H9 (cell line): ENCODE data around the gene IL20RA. TPM values are rescaled to one million over a fixed set of nuclear protein-coding genes. Genes with fewer than 3 reads are reported as not detected.

Source experiments
- DNase-seq: peaks from one replicate; pipeline ENCODE4 v3.0.0-alpha.2; 2017
- H2AFZ ChIP-seq: one replicate; pipeline ENCODE4 v1.6.1; 2013; ENCODE audit warnings: mild to moderate bottlenecking, low read length, control low read depth, moderate library complexity
- H2AK5ac ChIP-seq: 2 replicates; pipeline ENCODE4 v1.6.1; 2013; ENCODE audit warnings: low read length, control low read depth, mixed read lengths; ENCODE audit not compliant: insufficient read length
- H2BK120ac ChIP-seq: one replicate; pipeline ENCODE4 v1.6.1; 2013; ENCODE audit warnings: low read depth, mild to moderate bottlenecking, low read length, control low read depth, inconsistent platforms; ENCODE audit not compliant: poor library complexity, severe bottlenecking
- H2BK12ac ChIP-seq: 2 replicates; pipeline ENCODE4 v1.6.1; 2013; ENCODE audit warnings: low read length, control low read depth, mixed read lengths, low read depth; ENCODE audit not compliant: insufficient read length
- H2BK15ac ChIP-seq: 2 replicates; pipeline ENCODE4 v1.6.1; 2013; ENCODE audit warnings: low read depth, low read length, control low read depth
- H2BK20ac ChIP-seq: one replicate; pipeline ENCODE4 v1.6.1; 2013; ENCODE audit warnings: low read depth, mild to moderate bottlenecking, low read length, control low read depth, inconsistent platforms; ENCODE audit not compliant: poor library complexity, severe bottlenecking
- H2BK5ac ChIP-seq: 2 replicates; pipeline ENCODE4 v1.6.1; 2013; ENCODE audit warnings: low read length, control low read depth, mixed read lengths; ENCODE audit not compliant: insufficient read length
- H3K14ac ChIP-seq: 2 replicates; pipeline ENCODE4 v1.6.1; 2013; ENCODE audit warnings: low read length, control low read depth; ENCODE audit not compliant: insufficient read depth
- H3K18ac ChIP-seq: 2 replicates; pipeline ENCODE4 v1.6.1; 2013; ENCODE audit warnings: low read depth, mild to moderate bottlenecking, mixed read lengths, low read length, control low read depth; ENCODE audit not compliant: insufficient read length
- H3K23ac ChIP-seq: 2 replicates; pipeline ENCODE4 v1.6.1; 2013; ENCODE audit warnings: low read length, control low read depth, mixed read lengths, low read depth; ENCODE audit not compliant: insufficient read length
- H3K23me2 ChIP-seq: 2 replicates; pipeline ENCODE4 v1.6.1; 2013; ENCODE audit warnings: low read depth, mild to moderate bottlenecking, mixed read lengths, low read length, control low read depth; ENCODE audit not compliant: insufficient read length, poor library complexity, severe bottlenecking
- H3K27ac ChIP-seq: 2 replicates; pipeline ENCODE4 v1.5.1; 2013; ENCODE audit warnings: low read length, control low read depth, mixed read lengths, low read depth; ENCODE audit not compliant: insufficient read length
- H3K27me3 ChIP-seq: 2 replicates; pipeline ENCODE4 v1.6.1; 2013; ENCODE audit warnings: low read length, control low read depth, inconsistent platforms; ENCODE audit not compliant: insufficient read depth
- H3K4ac ChIP-seq: 2 replicates; pipeline ENCODE4 v1.6.1; 2013; ENCODE audit warnings: low read depth, mild to moderate bottlenecking, control low read depth, inconsistent platforms, low read length, moderate library complexity
- H3K4me1 ChIP-seq: 2 replicates; pipeline ENCODE4 v1.6.1; 2013; ENCODE audit warnings: low read length, control low read depth, inconsistent platforms; ENCODE audit not compliant: insufficient read depth
- H3K4me2 ChIP-seq: 2 replicates; pipeline ENCODE4 v1.6.1; 2013; ENCODE audit warnings: low read length, control low read depth, mixed read lengths; ENCODE audit not compliant: insufficient read length, insufficient read depth
- H3K56ac ChIP-seq: 2 replicates; pipeline ENCODE4 v1.6.1; 2013; ENCODE audit warnings: low read depth, mild to moderate bottlenecking, mixed read lengths, low read length, control low read depth; ENCODE audit not compliant: insufficient read length
- H3K79me1 ChIP-seq: 2 replicates; pipeline ENCODE4 v1.6.1; 2013; ENCODE audit warnings: low read depth, mild to moderate bottlenecking, moderate library complexity, low read length, control low read depth, inconsistent platforms; ENCODE audit not compliant: insufficient read depth, poor library complexity, severe bottlenecking
- H3K79me2 ChIP-seq: 2 replicates; pipeline ENCODE4 v1.6.1; 2013; ENCODE audit warnings: low read length, control low read depth, inconsistent platforms; ENCODE audit not compliant: insufficient read depth
- H3K9ac ChIP-seq: 2 replicates; pipeline ENCODE4 v1.6.1; 2013; ENCODE audit warnings: low read length, control low read depth, mixed read lengths; ENCODE audit not compliant: insufficient read length; ENCODE audit errors: extremely low read depth
- H3K9me3 ChIP-seq: one replicate; pipeline ENCODE4 v1.6.1; 2013; ENCODE audit warnings: low read depth, low read length, inconsistent platforms; ENCODE audit not compliant: control insufficient read depth
- H3T11ph ChIP-seq: one replicate; pipeline ENCODE4 v1.6.1; 2013; ENCODE audit warnings: mild to moderate bottlenecking, low read length, control low read depth, inconsistent platforms
- H4K20me1 ChIP-seq: one replicate; pipeline ENCODE4 v1.6.1; 2013; ENCODE audit not compliant: control insufficient read depth, insufficient read length, insufficient read depth
- H4K5ac ChIP-seq: 2 replicates; pipeline ENCODE4 v1.6.1; 2013; ENCODE audit warnings: low read depth, mild to moderate bottlenecking, mixed read lengths, low read length, control low read depth; ENCODE audit not compliant: insufficient read length
- H4K8ac ChIP-seq: replicated peaks from 2 replicates; pipeline ENCODE4 v1.6.1; 2013; ENCODE audit warnings: low read length, control low read depth, mixed read lengths, low read depth; ENCODE audit not compliant: insufficient read length
- H4K91ac ChIP-seq: 2 replicates; pipeline ENCODE4 v1.6.1; 2013; ENCODE audit warnings: low read depth, mild to moderate bottlenecking, moderate library complexity, mixed read lengths, low read length, control low read depth; ENCODE audit not compliant: insufficient read length
- H3K27ac Mint-ChIP-seq, 3 experiments: 2 replicates in 2 of 3; 3 replicates in 1 of 3; pipeline ENCODE4 v1.8.0; 2020 to 2021; ENCODE audit warnings: mixed read lengths in 3 of 3, mild to moderate bottlenecking in 1 of 3, moderate library complexity in 1 of 3
- H3K27me3 Mint-ChIP-seq: 2 replicates; pipeline ENCODE4 v1.8.0; 2021; ENCODE audit warnings: low read depth, mild to moderate bottlenecking, moderate library complexity, mixed read lengths
- H3K36me3 Mint-ChIP-seq, 3 experiments: 2 replicates in 2 of 3; 3 replicates in 1 of 3; pipeline ENCODE4 v1.8.0; 2020 to 2021; ENCODE audit warnings: low read depth in 3 of 3, mixed read lengths in 3 of 3; ENCODE audit not compliant: insufficient read depth in 1 of 3
- H3K4me1 Mint-ChIP-seq, 2 experiments: 2 replicates each; pipeline ENCODE4 v1.8.0; 2020; ENCODE audit warnings: mixed read lengths in 2 of 2
- H3K4me3 Mint-ChIP-seq, 2 experiments: 2 replicates in 1 of 2; 3 replicates in 1 of 2; pipeline ENCODE4 v1.8.0; 2020 to 2021; ENCODE audit warnings: mild to moderate bottlenecking in 2 of 2, mixed read lengths in 2 of 2, moderate library complexity in 1 of 2
- H3K9me3 Mint-ChIP-seq, 2 experiments: 2 replicates in 1 of 2; 3 replicates in 1 of 2; pipeline ENCODE4 v1.8.0; 2020; ENCODE audit warnings: mild to moderate bottlenecking in 2 of 2, mixed read lengths in 2 of 2, moderate library complexity in 1 of 2
- CTCF ChIP-seq: fragments of 200-600 bp; sonication (generic); conservative IDR thresholded peaks from 3 replicates; pipeline ENCODE4 v1.8.0; 2021; ENCODE audit warnings: antibody characterized with exemption, mild to moderate bottlenecking
- WGBS: extraction: QIAGEN DNeasy Blood & Tissue Kit; methylation state at CpG from one replicate; pipeline ENCODE4 v1.1.7; 2013; ENCODE audit warnings: missing lambda C conversion rate, low lambda C conversion rate, mixed read lengths; ENCODE audit not compliant: insufficient read length; ENCODE audit errors: extremely low coverage; 5-methylcytosine and 5-hydroxymethylcytosine counted together
- total RNA-seq: library from RNA; stranded (reverse); gene quantifications from 2 replicates; pipeline ENCODE4 v1.2.1, GENCODE V29; 2021

The IL20RA gene
- total RNA-seq, 1 experiment from 2014 or later = 0.74 TPM

- Histone ChIP-seq H3K23ac (no peak overlapping the region), H4K91ac (no peak overlapping the region), H2BK12ac (no peak overlapping the region), H2AK5ac (no peak overlapping the region), H3T11ph (no peak overlapping the region), H3K4me1 (no peaks in the 10 kb centered on the region), H3K27ac (no peak overlapping the region), H2BK20ac (no peak overlapping the region), H3K4me2 (no peak overlapping the region), H3K4ac (no peak overlapping the region), H3K79me2 (no peaks in the 10 kb centered on the region), H3K9ac (no peak overlapping the region), H3K23me2 (no peaks in the 10 kb centered on the region), H2AFZ (no peak overlapping the region), H4K8ac (no peak overlapping the region), H3K18ac (no peak overlapping the region), H3K9me3 (no peaks in the 10 kb centered on the region), H3K56ac (no peak overlapping the region), H2BK5ac (no peak overlapping the region), H3K79me1 (no peaks in the 10 kb centered on the region), H3K27me3 (no peaks in the 10 kb centered on the region), H3K14ac (no peak overlapping the region), H4K20me1 (no peaks in the 10 kb centered on the region), H2BK15ac (no peak overlapping the region), H2BK120ac (no peak overlapping the region), H4K5ac (no peak overlapping the region)
- H3K9me3 Mint-ChIP-seq = no peaks in the 10 kb centered on the region; a peak in 1 of 5 replicates
- H3K4me1 Mint-ChIP-seq = no peaks in the 10 kb centered on the region
- no peak for DNase-seq
- no peaks in the 10 kb centered on the region for H3K36me3 Mint-ChIP-seq
- H3K4me3 Mint-ChIP-seq = no peak overlapping the region
- no peak for TF ChIP-seq CTCF
- no CpG with 5 or more reads among the region's 3 CpGs for WGBS
- H3K27me3 Mint-ChIP-seq = peaks cover 3% of the 10 kb centered on the region; the same call in 1 of the 2 replicates
- H3K27ac Mint-ChIP-seq = no peak overlapping the region
Observed at GRCh38 chr6:137031122-137031521, 13.6 kb downstream of the IL20RA start.
